GM19193 (cell line): ENCODE results near the gene VPS37C.

Experiments used
- POLR2A ChIP-seq: IDR thresholded peaks from 4 replicates; pipeline ENCODE4 v1.6.1; 2011; ENCODE audit not compliant: insufficient read depth, insufficient read length; ENCODE audit errors: extremely low read depth

The VPS37C gene

GRCh38 chr11:61146416-61146815 lies 14.8 kb downstream of the VPS37C start:
- TF ChIP-seq POLR2A, result no peak

DNA sequence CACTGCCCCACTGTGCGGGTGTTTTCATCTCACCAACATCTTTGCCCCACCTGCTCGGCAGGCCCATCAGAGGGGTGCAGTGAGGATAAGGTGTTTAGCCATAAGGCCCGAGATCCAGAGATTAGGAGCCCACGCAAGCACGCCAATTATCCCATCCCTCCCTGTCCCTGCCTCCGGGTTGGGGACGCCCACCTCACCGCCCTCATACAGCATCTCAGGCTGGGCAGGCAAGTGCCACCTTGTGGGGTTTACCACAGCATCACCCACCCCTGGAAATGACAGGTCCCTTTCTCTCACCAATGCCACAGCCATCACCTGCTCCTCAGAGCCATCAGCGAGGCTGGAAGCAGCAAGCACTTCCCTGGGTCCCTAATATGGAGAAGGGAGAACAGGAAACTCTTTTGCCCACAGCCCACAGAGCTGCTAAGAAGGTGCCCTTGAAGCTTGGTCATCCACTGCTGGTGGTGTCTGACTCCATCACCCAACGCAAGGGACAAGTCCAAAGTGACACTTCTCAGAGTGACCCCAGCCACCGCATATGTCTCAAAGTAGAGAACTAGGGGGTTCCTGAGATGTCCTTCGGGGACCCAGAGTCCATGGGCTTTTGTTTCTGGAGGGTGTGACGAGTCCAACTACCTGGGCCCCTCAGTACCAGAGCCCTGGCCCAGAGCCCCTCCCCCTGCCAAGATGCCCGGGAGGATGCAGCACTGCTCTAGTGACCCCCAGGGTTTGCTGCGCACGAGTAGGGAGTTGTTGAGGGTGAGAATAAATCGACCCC lies 15.8 kb downstream of the VPS37C start:
- no peak for TF ChIP-seq POLR2A

DNA sequence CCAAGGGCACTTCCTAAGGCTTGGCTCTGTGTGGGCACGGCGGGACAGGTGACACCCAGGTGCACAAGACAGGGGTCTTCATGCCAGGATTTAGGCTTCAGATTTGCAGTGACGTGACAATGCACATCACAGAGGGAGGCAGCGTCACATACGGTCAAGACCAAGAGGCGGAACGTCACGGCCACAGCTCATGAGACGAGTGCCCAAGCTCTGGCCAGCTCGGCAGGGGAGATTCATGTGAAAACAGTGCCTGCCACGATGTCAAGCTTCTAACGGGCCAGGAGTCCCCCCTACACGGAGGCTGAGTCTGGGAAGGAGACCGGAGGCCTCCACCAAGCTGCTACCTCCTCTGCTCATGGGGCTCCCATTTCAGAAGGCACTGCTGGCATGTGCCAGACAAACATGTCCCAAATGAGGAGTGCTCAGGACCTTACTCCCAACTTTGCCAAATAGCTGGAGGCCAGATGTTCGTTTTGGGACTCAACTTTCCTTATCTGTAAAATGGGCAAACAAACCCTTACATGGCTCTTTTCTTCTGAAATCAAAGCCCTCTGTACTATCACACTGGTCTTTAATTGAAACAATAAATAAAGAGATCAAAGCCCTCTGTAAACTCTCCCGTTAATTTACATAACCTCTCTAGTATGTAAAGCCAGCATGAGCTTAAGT lies 16.6 kb downstream of the VPS37C start:
- TF ChIP-seq POLR2A, result no peak

- TF ChIP-seq POLR2A, result no peak
Observed at GRCh38 chr11:61142424-61142823, 18.8 kb downstream of the VPS37C start.

DNA sequence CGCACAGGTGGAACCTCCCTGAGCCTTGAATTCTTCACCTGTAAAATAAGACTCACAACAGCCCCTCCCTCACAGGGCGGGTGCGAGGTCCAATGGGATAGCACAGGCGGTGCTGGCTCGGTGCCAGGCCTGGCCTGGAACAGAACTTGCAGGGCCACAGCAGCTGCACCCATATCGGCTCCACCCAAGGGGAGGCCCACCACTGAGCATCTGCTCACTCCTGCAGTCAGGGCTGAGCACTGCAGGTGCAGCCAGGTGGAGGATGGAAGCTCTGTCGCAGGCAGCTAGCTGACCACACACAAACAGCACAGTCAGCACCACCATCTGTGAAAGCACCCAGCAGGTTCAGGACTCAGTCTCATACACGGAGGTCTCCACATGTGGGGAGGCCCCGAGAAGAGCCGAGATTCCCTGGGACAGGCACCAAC lies 19.6 kb downstream of the VPS37C start:
- TF ChIP-seq POLR2A, result no peak

- no peak for TF ChIP-seq POLR2A
Observed at GRCh38 chr11:61140416-61140815, 20.8 kb downstream of the VPS37C start.

DNA sequence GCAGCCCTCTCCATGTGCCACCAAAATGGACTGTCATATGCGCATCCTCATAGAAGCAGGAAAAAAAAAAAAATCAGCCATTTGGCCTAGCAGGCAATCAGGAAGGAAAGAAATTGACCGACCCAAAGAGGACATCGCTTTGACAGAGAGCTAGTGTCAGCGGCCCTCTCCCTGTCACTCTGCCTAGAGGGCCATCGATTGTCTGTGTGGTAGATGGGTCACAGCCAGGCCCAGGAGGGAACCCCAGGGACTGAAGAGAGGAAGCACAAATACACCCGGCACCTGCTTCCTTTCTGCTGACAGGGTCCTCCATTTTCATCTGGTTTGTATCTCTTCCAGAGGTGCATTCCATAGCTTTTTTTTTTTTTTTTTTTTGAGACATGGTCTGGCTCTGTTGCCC lies 21.8 kb downstream of the VPS37C start:
- no peak for TF ChIP-seq POLR2A

- TF ChIP-seq POLR2A, result no peak
Observed at GRCh38 chr11:61138935-61139334, 22.3 kb downstream of the VPS37C start.

DNA sequence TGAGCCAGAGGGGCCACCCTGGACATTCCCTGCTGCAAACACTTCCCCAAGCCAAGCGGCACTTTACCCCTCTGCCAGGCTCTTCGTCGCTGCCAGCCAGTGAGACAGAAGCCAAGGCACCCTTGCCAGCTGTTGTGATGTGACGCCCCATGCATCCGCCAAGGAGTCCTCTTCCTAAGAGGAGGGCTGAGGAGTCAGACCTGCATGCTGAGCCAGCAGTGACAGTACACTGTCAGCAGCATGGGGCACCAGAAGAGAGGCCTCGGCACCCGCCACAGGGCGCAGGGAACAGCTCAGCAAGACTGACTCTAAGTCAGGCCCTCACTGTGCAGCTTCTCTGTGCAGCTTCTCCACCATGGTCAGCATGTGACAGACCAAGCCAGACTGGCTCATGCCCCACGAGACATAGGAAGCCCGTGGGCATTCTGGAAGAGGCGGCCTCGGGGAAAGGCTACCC lies 26.4 kb downstream of the VPS37C start:
- TF ChIP-seq POLR2A, result no peak

DNA sequence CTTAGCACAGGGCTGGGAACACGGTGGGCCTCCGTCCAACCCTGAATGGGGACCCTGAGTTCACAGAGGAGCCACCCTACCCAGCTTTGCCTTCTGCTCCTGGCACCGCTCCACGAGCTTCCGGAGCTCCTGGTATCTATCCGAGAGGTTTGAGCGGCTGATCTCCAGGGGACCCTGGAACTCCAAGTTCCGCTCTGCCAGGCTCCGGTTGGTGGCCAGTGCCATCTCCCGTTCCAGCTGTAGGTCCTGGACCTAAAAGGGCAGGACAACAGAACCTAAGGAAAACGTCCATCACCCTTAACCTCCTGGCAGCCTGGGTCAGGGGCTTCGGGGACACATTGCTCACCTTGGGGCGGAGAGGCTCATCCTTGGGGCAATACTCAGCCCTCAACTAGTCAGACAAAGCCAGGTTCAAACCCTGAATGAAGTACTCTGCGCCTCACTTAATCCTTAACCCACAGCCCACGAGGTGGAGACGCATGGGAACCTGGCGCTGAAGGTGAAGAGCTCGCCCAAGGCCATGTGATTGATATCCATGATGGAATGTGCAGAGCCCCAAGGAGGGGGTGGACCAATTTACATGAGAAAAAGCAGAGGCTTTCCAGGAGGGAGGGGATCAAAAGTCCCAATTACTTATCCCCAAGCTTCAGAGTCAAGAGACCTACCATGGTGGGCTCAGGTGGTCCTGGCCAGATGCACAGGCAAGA lies 27.1 kb downstream of the VPS37C start:
- no peak for TF ChIP-seq POLR2A

DNA sequence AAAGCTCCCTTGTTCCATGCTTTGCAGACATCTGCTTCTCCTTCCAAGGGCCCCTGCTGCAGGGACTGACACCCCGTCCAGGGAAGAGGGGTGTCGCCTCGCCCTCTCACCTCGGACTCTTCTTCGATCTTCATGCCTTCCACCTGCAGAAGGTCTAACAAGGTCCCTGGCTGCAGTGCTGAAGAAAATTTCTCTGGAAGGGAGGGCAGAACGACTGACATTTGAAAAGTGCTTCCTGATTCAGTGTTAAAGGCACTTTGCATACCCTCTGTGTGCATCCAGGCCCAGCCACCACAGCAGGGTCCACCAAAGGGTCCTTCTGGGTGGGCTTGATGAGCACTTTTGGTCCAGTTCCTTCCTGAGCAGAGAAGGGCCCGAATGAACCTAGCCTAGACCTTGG lies 28.1 kb downstream of the VPS37C start:
- no peak for TF ChIP-seq POLR2A

DNA sequence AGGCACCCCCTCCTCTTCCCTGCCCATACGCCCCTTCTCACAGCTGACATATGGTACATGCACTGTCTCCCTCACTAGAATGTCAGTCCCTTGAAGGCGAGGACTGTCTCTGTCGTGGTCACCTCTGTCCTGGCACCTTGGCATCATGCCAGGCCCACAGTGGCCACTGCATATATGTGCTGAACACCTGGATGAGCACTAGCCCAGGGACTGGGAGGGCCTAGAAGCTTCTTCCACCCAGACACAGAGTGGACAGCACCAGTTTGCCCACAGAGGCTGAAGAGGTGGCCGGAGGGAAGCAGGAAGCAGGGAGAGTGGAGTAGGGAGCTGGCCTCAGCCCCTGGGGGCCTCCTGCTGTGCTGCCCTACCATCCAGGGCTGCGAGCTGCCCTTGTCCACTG lies 28.6 kb downstream of the VPS37C start:
- TF ChIP-seq POLR2A, result no peak

DNA sequence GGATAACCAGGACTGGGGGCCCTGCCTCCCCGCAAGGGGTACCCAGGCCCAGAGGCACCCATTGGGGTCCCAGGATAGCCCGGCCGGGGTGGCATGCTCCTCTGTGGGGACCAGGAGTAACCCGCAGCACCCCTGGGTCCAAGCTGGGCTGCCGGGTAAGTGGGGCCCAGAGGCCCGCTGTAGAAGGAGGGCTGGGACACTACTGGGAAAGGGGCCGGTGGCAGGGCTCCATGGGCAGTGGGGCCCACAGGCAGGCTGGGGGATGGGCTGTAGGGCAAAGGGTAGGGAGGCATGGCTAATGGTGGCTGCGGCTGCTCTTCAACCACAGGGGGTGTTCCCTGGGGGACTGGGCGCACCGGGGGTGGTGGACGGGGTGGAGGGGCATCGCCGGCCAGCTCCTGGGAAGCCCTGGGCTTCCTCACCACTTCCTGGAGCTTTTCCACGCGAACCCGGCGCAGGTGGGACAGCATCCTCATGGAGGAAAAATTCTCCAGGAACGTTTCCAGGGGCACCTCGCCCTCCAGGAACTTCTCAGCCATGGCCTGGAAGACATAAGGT lies 29.1 kb downstream of the VPS37C start:
- TF ChIP-seq POLR2A, result no peak

GRCh38 chr11:61131586-61131985 lies 29.6 kb downstream of the VPS37C start:
- TF ChIP-seq POLR2A, result no peak

DNA sequence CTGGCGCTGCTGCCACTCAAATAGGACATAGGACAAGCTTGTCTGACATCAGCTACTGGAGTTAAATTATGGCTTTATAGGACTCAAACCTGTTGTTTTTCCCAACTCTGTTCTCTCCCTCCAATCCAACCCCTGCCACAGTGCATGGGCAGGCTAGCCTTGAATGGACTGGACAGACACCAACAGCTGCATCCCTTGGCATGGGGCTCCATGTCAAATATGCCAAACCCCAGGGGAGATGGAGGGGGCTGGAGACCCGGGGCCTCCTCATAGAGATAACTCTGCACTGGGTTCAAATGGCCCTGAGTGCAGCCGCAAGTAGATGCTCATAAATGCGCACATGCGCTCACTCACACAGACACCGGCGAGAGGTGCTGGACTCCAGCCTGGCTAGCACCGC lies 30.0 kb downstream of the VPS37C start:
- TF ChIP-seq POLR2A, result no peak
